Measurements from ENCODE around the gene GALP.
"Not testable (repeated sequence)": the region's sequence is repeated elsewhere in the genome, so short reads cannot be mapped to it uniquely, and the experiment has no call there.

GALP gene

DNA sequence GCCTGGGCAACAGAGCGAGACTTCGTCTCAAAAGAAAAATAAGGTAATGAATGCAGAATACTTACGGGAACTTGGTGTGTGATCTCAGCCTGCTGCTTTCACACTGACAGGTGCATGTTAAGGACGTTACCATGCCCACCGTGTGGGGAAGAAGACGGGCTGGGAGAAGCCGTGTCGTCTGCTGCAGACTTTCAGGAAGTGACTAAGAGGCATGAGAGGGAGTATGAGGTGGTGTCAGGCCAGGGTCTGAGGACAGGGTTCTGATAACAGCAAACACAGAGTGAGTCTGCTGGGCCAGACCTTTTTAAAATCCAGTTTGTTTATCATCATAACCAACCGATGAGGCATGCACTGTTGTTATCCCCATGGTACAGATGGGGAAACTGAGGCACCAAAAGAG is 13.6 kb upstream of the GALP start:
- in situ Hi-C loops (cut with HindIII; ENCODE audit: low sequenced_read_pairs) = no loop called here

DNA sequence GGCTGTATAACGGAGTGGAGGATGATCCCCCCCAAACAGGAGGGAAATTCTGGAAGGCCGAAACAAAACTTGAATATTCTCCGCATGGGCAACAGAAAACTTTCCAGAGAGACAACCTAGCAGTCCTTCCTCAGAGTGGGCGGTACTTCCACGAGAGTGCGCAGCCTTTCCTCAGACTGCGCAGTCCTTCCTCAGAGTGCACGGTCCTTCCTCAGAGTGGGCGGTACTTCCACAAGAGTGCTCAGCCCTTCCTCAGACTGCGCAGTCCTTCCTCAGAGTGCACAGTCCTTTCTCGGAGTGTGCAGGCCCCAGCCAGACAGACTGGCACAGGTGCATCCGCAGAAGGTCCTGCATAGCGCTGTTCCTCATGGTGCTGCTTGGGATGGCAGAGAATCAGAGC is 12.7 kb upstream of the GALP start:
- TF ChIP-seq, protein P1, sequence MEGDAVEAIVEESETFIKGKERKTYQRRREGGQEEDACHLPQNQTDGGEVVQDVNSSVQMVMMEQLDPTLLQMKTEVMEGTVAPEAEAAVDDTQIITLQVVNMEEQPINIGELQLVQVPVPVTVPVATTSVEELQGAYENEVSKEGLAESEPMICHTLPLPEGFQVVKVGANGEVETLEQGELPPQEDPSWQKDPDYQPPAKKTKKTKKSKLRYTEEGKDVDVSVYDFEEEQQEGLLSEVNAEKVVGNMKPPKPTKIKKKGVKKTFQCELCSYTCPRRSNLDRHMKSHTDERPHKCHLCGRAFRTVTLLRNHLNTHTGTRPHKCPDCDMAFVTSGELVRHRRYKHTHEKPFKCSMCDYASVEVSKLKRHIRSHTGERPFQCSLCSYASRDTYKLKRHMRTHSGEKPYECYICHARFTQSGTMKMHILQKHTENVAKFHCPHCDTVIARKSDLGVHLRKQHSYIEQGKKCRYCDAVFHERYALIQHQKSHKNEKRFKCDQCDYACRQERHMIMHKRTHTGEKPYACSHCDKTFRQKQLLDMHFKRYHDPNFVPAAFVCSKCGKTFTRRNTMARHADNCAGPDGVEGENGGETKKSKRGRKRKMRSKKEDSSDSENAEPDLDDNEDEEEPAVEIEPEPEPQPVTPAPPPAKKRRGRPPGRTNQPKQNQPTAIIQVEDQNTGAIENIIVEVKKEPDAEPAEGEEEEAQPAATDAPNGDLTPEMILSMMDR (IDR thresholded peaks at IDR 0.05; ENCODE audit: low read depth, low read length) = no peak
- in situ Hi-C loops (cut with HindIII; ENCODE audit: low sequenced_read_pairs) = no loop called here
- no peak overlapping the region for H3K4me3 ChIP-seq (ENCODE audit: low read depth, low read length)
- no peak for DNase-seq (ENCODE audit: low read depth, low spot score)

More for the DNA sequence above, 13.6 kb upstream of the GALP start:
- DNase-seq (ENCODE audit: low read depth, low spot score) = peak; percentile 19
- TF ChIP-seq, protein P1 (IDR thresholded peaks at IDR 0.05; ENCODE audit: low read depth, low read length) = no peak
- H3K4me3 ChIP-seq (ENCODE audit: low read depth, low read length) = no peak overlapping the region

DNA sequence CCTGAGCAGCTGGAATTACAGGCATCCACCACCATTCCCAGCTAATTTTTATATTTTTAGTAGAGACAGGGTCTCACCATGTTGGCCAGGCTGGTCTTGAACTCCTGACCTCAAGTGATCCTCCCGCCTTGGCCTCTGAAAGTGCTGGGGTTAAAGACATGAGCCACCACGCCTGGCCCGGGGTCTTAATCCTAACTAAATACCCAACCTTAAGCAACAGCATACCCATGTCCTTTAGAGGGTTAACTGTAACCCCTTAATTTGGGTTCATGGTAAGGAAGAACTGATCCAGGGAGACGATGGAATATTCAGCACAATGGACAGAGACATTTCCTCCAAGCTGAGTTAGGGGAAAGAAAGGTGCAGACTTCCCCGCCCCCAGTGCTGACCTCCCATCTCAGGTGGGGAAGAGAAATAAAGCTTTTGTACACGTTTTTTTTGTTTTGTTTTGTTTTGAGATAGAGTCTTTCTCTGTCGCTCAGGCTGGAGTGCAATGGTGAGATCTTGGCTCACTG is 8.7 kb upstream of the GALP start:
- no peak for DNase-seq (ENCODE audit: low read depth, low spot score)
- TF ChIP-seq, protein P1 (IDR thresholded peaks at IDR 0.05; ENCODE audit: low read depth, low read length) = no peak
- in situ Hi-C loops (cut with HindIII; ENCODE audit: low sequenced_read_pairs) = no loop called here

DNA sequence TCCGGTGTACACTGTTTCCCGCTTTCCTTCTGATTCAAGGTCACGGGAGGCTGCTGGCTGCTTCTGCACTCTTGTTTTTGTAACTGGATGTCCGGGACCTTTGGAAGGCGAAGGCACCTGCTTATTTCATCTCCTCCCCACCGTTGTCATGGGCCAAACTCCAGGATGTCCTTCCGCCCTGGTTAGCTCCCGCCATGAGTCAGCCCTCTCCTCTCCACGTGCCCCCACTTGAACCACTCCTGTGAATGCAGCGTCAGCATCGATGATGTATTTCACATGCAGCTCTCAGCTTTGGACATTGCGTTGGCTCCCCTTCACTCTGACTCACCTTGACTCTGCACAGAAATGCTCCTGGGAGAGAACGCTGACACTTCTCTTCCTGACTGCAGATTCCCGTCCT is 5.5 kb upstream of the GALP start:
- TF ChIP-seq, protein P1 (IDR thresholded peaks at IDR 0.05; ENCODE audit: low read depth, low read length) = no peak
- in situ Hi-C loops (cut with HindIII; ENCODE audit: low sequenced_read_pairs) = no loop called here
- no peak overlapping the region for H3K4me3 ChIP-seq (ENCODE audit: low read depth, low read length)
- peak; percentile 50 for DNase-seq (ENCODE audit: low read depth, low spot score)

More for the DNA sequence above, 8.7 kb upstream of the GALP start:
- H3K4me3 ChIP-seq (ENCODE audit: low read depth, low read length) = no peak overlapping the region

DNA sequence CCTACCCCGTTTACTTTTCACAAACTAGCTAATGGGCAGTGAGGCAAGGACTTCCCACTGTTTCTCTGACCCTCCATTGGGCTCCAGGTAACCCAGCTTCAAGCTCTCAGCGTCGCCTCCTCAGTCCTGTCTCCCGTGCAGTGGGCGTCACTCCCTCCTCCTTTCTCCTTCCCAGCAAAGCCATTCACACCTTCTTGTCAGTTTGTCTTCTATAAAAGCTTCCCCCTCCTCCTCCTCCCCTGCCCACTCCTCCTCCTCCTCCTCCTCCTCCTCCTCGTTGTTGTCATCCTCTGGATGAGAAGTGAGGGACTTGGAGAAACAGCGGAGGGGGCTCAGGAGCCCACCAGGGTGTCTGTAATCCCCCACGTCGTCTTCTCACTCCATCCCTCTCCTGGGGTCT is 1.7 kb upstream of the GALP start:
- in situ Hi-C loops (cut with HindIII; ENCODE audit: low sequenced_read_pairs) = no loop called here
- no peak for DNase-seq (ENCODE audit: low read depth, low spot score)
- TF ChIP-seq, protein P1 (IDR thresholded peaks at IDR 0.05; ENCODE audit: low read depth, low read length) = no peak
- H3K4me3 ChIP-seq (ENCODE audit: low read depth, low read length) = no peak overlapping the region

DNA sequence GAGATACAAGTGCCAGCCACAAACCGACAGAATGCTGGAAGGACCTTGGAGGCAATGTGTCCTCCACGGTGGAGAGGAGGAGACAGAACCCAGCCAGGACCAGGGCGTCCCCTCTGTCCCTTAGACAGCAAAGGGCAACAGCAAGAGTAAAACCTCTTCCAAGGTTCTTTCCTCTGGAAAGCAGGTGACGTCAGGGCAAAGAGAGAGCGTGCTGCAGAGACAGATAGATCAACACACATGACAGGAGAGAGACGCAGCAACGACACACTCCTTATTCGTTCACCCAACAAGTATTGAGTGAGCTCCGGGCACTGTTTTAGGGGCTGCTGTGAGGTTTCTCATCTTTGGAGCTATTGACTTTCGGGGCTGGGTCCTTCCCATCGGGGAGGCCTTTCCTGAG is 1.3 kb upstream of the GALP start:
- H3K4me3 ChIP-seq (ENCODE audit: low read depth, low read length) = no peak overlapping the region
- in situ Hi-C loops (cut with HindIII; ENCODE audit: low sequenced_read_pairs) = no loop called here
- TF ChIP-seq, protein P1 (IDR thresholded peaks at IDR 0.05; ENCODE audit: low read depth, low read length) = no peak
- DNase-seq (ENCODE audit: low read depth, low spot score) = no peak

DNA sequence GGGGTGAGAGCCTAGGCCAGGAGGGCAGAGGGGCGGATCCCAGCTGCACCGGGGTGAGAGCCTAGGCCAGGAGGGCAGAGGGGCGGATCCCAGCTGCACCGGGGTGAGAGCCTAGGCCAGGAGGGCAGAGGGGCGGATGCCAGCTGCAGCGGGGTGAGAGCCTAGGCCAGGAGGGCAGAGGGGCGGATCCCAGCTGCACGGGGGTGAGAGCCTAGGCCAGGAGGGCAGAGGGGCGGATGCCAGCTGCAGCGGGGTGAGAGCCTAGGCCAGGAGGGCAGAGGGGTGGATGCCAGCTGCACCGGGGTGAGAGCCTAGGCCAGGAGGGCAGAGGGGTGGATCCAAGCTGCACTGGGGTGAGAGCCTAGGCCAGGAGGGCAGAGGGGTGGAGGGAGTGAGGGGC is 502 bp downstream of the GALP start:
- DNase-seq (ENCODE audit: low read depth, low spot score); in situ Hi-C loops (cut with HindIII; ENCODE audit: low sequenced_read_pairs); H3K4me3 ChIP-seq (ENCODE audit: low read depth, low read length): not testable (repeated sequence)
